K562 (cell line): ENCODE measurements around the gene SOCS4. TPM values are rescaled to one million over a fixed set of nuclear protein-coding genes. Genes with fewer than 3 reads are reported as not detected.

Experiments used
- ATAC-seq: fragments of 200-7000 bp; cut with Tn5 transposase; 3 replicates; pipeline ENCODE4 v1.9.1; 2020; ENCODE audit warnings: moderate library complexity
- BruUV-seq: library from RNA; stranded (reverse); fragments of 400-500 nt; replicated peaks from 2 replicates; lab custom pipeline; 2021; lab: Mats Ljungman, UMichigan
- CTCF ChIA-PET: fragments of 300-600 bp; formaldehyde crosslinking; extraction: SDS; loops from one replicate; lab custom pipeline; 2021; ENCODE audit warnings: low intra/inter-chr PET ratio; lab: Yijun Ruan, JAX
- POLR2A ChIA-PET: fragments of 300-600, 350-650 bp; sonication (Branson Sonifier 250); formaldehyde crosslinking; extraction: SDS; loops from one replicate; lab custom pipeline; 2021; ENCODE audit warnings: antibody characterized with exemption, inconsistent platforms; lab: Yijun Ruan, JAX
- DNase-seq, 4 experiments: peaks; one replicate each; pipeline versions ENCODE4 v3.0.0 to v3.0.0-alpha.2; 2011 to 2018; ENCODE audit warnings: low spot score in 3 of 4, mixed read lengths in 3 of 4; ENCODE audit errors: extremely low read depth in 1 of 4
- FAIRE-seq: peaks from 2 replicates; lab custom pipeline; 2011; peaks lifted over from hg19 to GRCh38; lab: Jason Lieb, UNC
- H2AFZ ChIP-seq: 2 replicates; pipeline ENCODE4 v1.6.0; 2011; ENCODE audit warnings: low read depth, low read length, control low read depth, inconsistent platforms
- H3K27ac ChIP-seq: fragments of 200-600 bp; 3 replicates; pipeline ENCODE4 v1.8.0; 2011; ENCODE audit warnings: low read depth, mild to moderate bottlenecking, control low read depth, inconsistent platforms, low read length, moderate library complexity, mixed read lengths; ENCODE audit errors: extremely low read depth
- H3K27me3 ChIP-seq, 2 experiments: fragments of 300-600 bp in 1 of 2; 2 replicates in 1 of 2; 3 replicates in 1 of 2; pipeline versions ENCODE4 v1.6.0 to v1.8.0; 2011; ENCODE audit warnings: inconsistent platforms in 2 of 2, low read length in 2 of 2, mild to moderate bottlenecking in 1 of 2, mixed read lengths in 1 of 2, moderate library complexity in 1 of 2; ENCODE audit not compliant: control insufficient read depth in 2 of 2, insufficient read depth in 2 of 2
- H3K36me3 ChIP-seq: fragments of 300-600 bp; 3 replicates; pipeline ENCODE4 v1.8.0; 2011; ENCODE audit warnings: mild to moderate bottlenecking, low read length, inconsistent platforms; ENCODE audit not compliant: control insufficient read depth, insufficient read depth
- H3K4me1 ChIP-seq, 2 experiments: fragments of 200-600 bp in 1 of 2; replicated peaks in 1 of 2; 2 replicates in 1 of 2; 3 replicates in 1 of 2; pipeline versions ENCODE4 v1.5.1 to v1.8.0; 2011; ENCODE audit warnings: inconsistent platforms in 2 of 2, low read length in 2 of 2, mild to moderate bottlenecking in 1 of 2, mixed read lengths in 1 of 2, moderate library complexity in 1 of 2; ENCODE audit not compliant: control insufficient read depth in 2 of 2, insufficient read depth in 2 of 2
- H3K4me2 ChIP-seq: 2 replicates; pipeline ENCODE4 v1.6.1; 2011; ENCODE audit warnings: low read length, control low read depth, inconsistent platforms, mixed read lengths; ENCODE audit not compliant: insufficient read depth
- H3K4me3 ChIP-seq: fragments of 200-600 bp; sonication (generic), shearing (Covaris generic); 2 replicates; pipeline ENCODE4 v1.5.1; 2016; ENCODE audit warnings: control low read depth, inconsistent platforms
- H3K79me2 ChIP-seq: fragments of 200-600 bp; 3 replicates; pipeline ENCODE4 v1.8.0; 2011; ENCODE audit warnings: low read length, inconsistent platforms; ENCODE audit not compliant: control insufficient read depth, insufficient read depth
- H3K9ac ChIP-seq, 2 experiments: 2 replicates each; pipeline versions ENCODE4 v1.6.0 to v1.6.1; 2011; ENCODE audit warnings: low read depth in 2 of 2, low read length in 2 of 2, control low read depth in 1 of 2, inconsistent platforms in 1 of 2, mild to moderate bottlenecking in 1 of 2, mixed read lengths in 1 of 2; ENCODE audit not compliant: insufficient read depth in 1 of 2
- H3K9me1 ChIP-seq: one replicate; pipeline ENCODE4 v1.6.0; 2011; ENCODE audit warnings: inconsistent platforms, mild to moderate bottlenecking, low read length, moderate library complexity; ENCODE audit not compliant: control insufficient read depth, insufficient read depth
- H3K9me3 ChIP-seq: replicated peaks from 2 replicates; pipeline ENCODE4 v1.5.1; 2011; ENCODE audit warnings: low read depth, low read length, inconsistent platforms; ENCODE audit not compliant: control insufficient read depth, insufficient read depth
- H4K20me1 ChIP-seq: replicated peaks from 2 replicates; pipeline ENCODE4 v1.6.1; 2011; ENCODE audit warnings: low read length, inconsistent platforms, mixed read lengths; ENCODE audit not compliant: control insufficient read depth, insufficient read depth
- BCL6 ChIP-seq: fragments of 250-450 bp; sonication (Bioruptor Pico); IDR thresholded peaks from 2 replicates; pipeline ENCODE4 v1.4.0; 2020
- BHLHE40 ChIP-seq: IDR thresholded peaks from 2 replicates; pipeline ENCODE4 v1.6.1; 2011; ENCODE audit warnings: low read length, improper control_type of control experiment
- CREB5 ChIP-seq: fragments of 250-450 bp; sonication (Bioruptor Pico); IDR thresholded peaks from 2 replicates; pipeline ENCODE4 v1.5.0; 2020; ENCODE audit warnings: mild to moderate bottlenecking
- CTCFL ChIP-seq: IDR thresholded peaks from 2 replicates; pipeline ENCODE4 v1.6.1; 2011; ENCODE audit warnings: borderline replicate concordance, low read depth, mild to moderate bottlenecking, moderate library complexity, low read length; ENCODE audit not compliant: insufficient read depth, poor library complexity, severe bottlenecking
- DNMT1 ChIP-seq: fragments of 450-650 bp; IDR thresholded peaks from 2 replicates; pipeline ENCODE4 v1.6.1; 2016; ENCODE audit warnings: antibody characterized with exemption, mild to moderate bottlenecking
- JUND ChIP-seq, 2 experiments: IDR thresholded peaks; 2 replicates in 1 of 2; 3 replicates in 1 of 2; pipeline ENCODE4 v1.6.1; 2011; ENCODE audit warnings: borderline replicate concordance in 2 of 2, low read depth in 2 of 2, low read length in 2 of 2, improper control_type of control experiment in 1 of 2, missing biosample characterization in 1 of 2, missing genetic modification characterization in 1 of 2, missing genetic modification reagents in 1 of 2
- KDM4B ChIP-seq, 2 experiments: fragments of 450-650 bp in 1 of 2; sonication (generic) in 1 of 2; IDR thresholded peaks; 2 replicates each; pipeline ENCODE4 v1.6.1; 2016 to 2017; ENCODE audit warnings: borderline replicate concordance in 2 of 2, antibody characterized with exemption in 1 of 2, low read depth in 1 of 2, mild to moderate bottlenecking in 1 of 2
- NFXL1 ChIP-seq: fragments of 450-650 bp; formaldehyde crosslinking; IDR thresholded peaks from 2 replicates; pipeline ENCODE4 v1.4.0; 2021; ENCODE audit warnings: mild to moderate bottlenecking
- NFYB ChIP-seq: IDR thresholded peaks from 2 replicates; pipeline ENCODE4 v1.6.1; 2011; ENCODE audit warnings: mild to moderate bottlenecking, moderate library complexity; ENCODE audit not compliant: insufficient read length; ENCODE audit errors: extremely low read depth
- PKNOX1 ChIP-seq: fragments of 450-650 bp; IDR thresholded peaks from 2 replicates; pipeline ENCODE4 v1.6.1; 2016
- PPARD ChIP-seq: fragments of 250-450 bp; sonication (Bioruptor Pico); IDR thresholded peaks from 2 replicates; pipeline ENCODE4 v1.8.0; 2022; ENCODE audit warnings: inconsistent platforms, mild to moderate bottlenecking, moderate library complexity
- PYGO2 ChIP-seq: fragments of 450-650 bp; IDR thresholded peaks from 2 replicates; pipeline ENCODE4 v1.6.1; 2016; ENCODE audit warnings: mild to moderate bottlenecking, missing genetic modification characterization, moderate library complexity, missing compliant biosample characterization
- SLC30A9 ChIP-seq: fragments of 250-450 bp; sonication (Bioruptor Pico); IDR thresholded peaks from 2 replicates; pipeline ENCODE4 v1.8.0; 2022; ENCODE audit warnings: mild to moderate bottlenecking, moderate library complexity
- ZNF263 ChIP-seq: sonication (generic); formaldehyde crosslinking; IDR thresholded peaks from 2 replicates; pipeline ENCODE4 v1.8.0; 2022; ENCODE audit warnings: mild to moderate bottlenecking, missing genetic modification reagents, borderline replicate concordance
- ZNF347 ChIP-seq: fragments of 450-650 bp; formaldehyde crosslinking; IDR thresholded peaks from 2 replicates; pipeline ENCODE4 v1.4.0; 2020; ENCODE audit warnings: low read depth, mild to moderate bottlenecking, moderate library complexity
- ZNF512 ChIP-seq: IDR thresholded peaks from 2 replicates; pipeline ENCODE4 v1.6.1; 2016; ENCODE audit warnings: missing genetic modification characterization, missing compliant biosample characterization
- WGBS: fragments of 100-300 bp; shearing (Covaris generic); methylation state at CpG from one replicate; pipeline ENCODE4 v1.1.6; 2016; ENCODE audit warnings: low coverage, mixed read lengths; ENCODE audit not compliant: insufficient coverage; ENCODE audit errors: missing lambda C conversion rate; 5-methylcytosine and 5-hydroxymethylcytosine counted together
- in situ Hi-C: fragments of 300-500 bp; cut with MboI; formaldehyde crosslinking; loops from 4 replicates; pipeline ENCODE4 v1.15.0; 2018; ENCODE audit warnings: inconsistent platforms, mixed read lengths
- intact Hi-C: fragments of 100-400 bp; cut with micrococcal nuclease; formaldehyde crosslinking; loops from 2 replicates; pipeline ENCODE4 v1.14.2; 2022
- polyA plus RNA-seq, 8 experiments: library from polyadenylated mRNA; depleted of rRNA in 4 of 8; stranded (reverse) in 5 of 8; unstranded in 3 of 8; fragments of >200 nt; fragmentation: Nextera tagmentation in 2 of 8; fragmentation: Illumina TruSeq in 1 of 8; extraction: Ambion mirVana in 2 of 8; extraction: Trizol in 1 of 8; gene quantifications; 2 replicates each; pipeline versions ENCODE4 v1.2.1 to v1.2.3, GENCODE V29; 2011 to 2014; ENCODE audit warnings: inconsistent platforms in 1 of 8, missing spikeins in 1 of 8
- total RNA-seq, 7 experiments: library from RNA; depleted of rRNA in 6 of 7; stranded (reverse); fragments of >200 nt in 6 of 7; fragmentation: Illumina TruSeq in 2 of 7; extraction: Trizol in 2 of 7; gene quantifications; 2 replicates each; pipeline versions ENCODE4 v1.2.1 to v1.2.3, GENCODE V29; 2011 to 2021; ENCODE audit warnings: low replicate concordance in 1 of 7

SOCS4 gene
- total and polyA plus RNA-seq, 9 of the 15 experiments (the other 6 are each of a cell fraction or from before 2014, with no cell fraction given) = 2.6 to 12.7 (median 9.7) TPM

- Histone ChIP-seq H3K36me3 (peaks cover 23% of the 10 kb centered on the region; the same call in 2 of the 3 replicates), H3K4me3 (peak overlapping the region; percentile 93), H3K9me3 (no peaks in the 10 kb centered on the region), H3K4me2 (peak overlapping the region; percentile 95), H3K4me1 (peaks cover 0 to 9% of the 10 kb centered on the region in 2 experiments; a peak in 2 of 5 replicates), H4K20me1 (0 out of 2 replicates have a peak, but pooled peaks cover 4% of the 10 kb centered on the region), H3K9ac (peak overlapping the region; percentile 31 to 96; a peak in 3 of 4 replicates), H3K27ac (peak overlapping the region; percentile 86; the same call in 2 of the 3 replicates), H3K79me2 (peaks cover 78% of the 10 kb centered on the region), H3K9me1 (peaks cover 4% of the 10 kb centered on the region), H3K27me3 (no peaks in the 10 kb centered on the region), H2AFZ (peak overlapping the region; percentile 93; the same call in 1 of the 2 replicates)
- no TSS peak for BruUV-seq
- DNase-seq (no peak), FAIRE-seq (no peak), ATAC-seq (peak; percentile 18; the same call in 2 of the 3 replicates)
- 4% methylated on average over 7 of the region's 7 CpGs for WGBS
- intact Hi-C loops (no loop called here), in situ Hi-C loops (no loop called here)
- CTCF ChIA-PET = no interaction called here
- POLR2A ChIA-PET = interaction anchor here (1.8 to 2.1 kb wide), 2 partner anchors 21 to 25 kb away, joined by 3 to 14 read pairs; partner anchors contain the start of gene MAPK1IP1L
- TF ChIP-seq NFXL1 (CRISPR knock-in tag) = no peak
- no peak for TF ChIP-seq PYGO2 (tag)
- TF ChIP-seq NFYB = no peak
- TF ChIP-seq BCL6 (CRISPR knock-in tag) = no peak
- TF ChIP-seq PKNOX1 = peak; percentile 23; the same call in 1 of the 2 replicates
- TF ChIP-seq ZNF263 (CRISPR knock-in tag) = no peak
- no peak for TF ChIP-seq PPARD (CRISPR knock-in tag)
- TF ChIP-seq DNMT1 = no peak
- no peak for TF ChIP-seq ZNF347 (CRISPR knock-in tag)
- no peak for TF ChIP-seq SLC30A9
- TF ChIP-seq ZNF512 (tag) = peak; percentile 54
- no peak for TF ChIP-seq JUND (IDR thresholded peaks at IDR 0.05; ENCODE audit: borderline replicate concordance, low read depth, low read length)
- no peak for TF ChIP-seq JUND (tag; IDR thresholded peaks at IDR 0.05; ENCODE audit: borderline replicate concordance, low read depth, low read length)
- no peak for TF ChIP-seq KDM4B (IDR thresholded peaks at IDR 0.05; ENCODE audit: borderline replicate concordance in 2 of 2, low read depth in 1 of 2)
- no peak for TF ChIP-seq CREB5 (CRISPR knock-in tag)
- no peak for TF ChIP-seq BHLHE40
- TF ChIP-seq CTCFL = no peak
Measured at GRCh38 chr14:55025948-55026347, 1.1 kb upstream of the SOCS4 start.
